HepG2 (cell line): Measurements from ENCODE around the gene ISOC2. TPM values are rescaled to one million over a fixed set of nuclear protein-coding genes. Genes with fewer than 3 reads are reported as not detected.

Experiments used
- CBX2 ChIP-seq, 2 experiments: fragments of 200-600 bp in 1 of 2; sonication (generic); formaldehyde crosslinking in 1 of 2; IDR thresholded peaks; 2 replicates each; pipeline versions ENCODE4 v1.7.0 to v1.8.1; 2018 to 2022; ENCODE audit warnings: low read depth in 2 of 2, low read length in 1 of 2, mild to moderate bottlenecking in 1 of 2, missing genetic modification reagents in 1 of 2
- HMG20A ChIP-seq: IDR thresholded peaks from 2 replicates; pipeline ENCODE4 v1.6.1; 2016; ENCODE audit warnings: borderline replicate concordance
- MTF2 ChIP-seq: sonication (generic); formaldehyde crosslinking; IDR thresholded peaks from 2 replicates; pipeline ENCODE4 v1.5.0; 2020; ENCODE audit warnings: missing genetic modification reagents, borderline replicate concordance
- NBN ChIP-seq: fragments of 450-650 bp; conservative IDR thresholded peaks from 2 replicates; pipeline ENCODE4 v1.6.1; 2017
- NCOR1 ChIP-seq: fragments of 200-600 bp; sonication (generic); IDR thresholded peaks from 2 replicates; pipeline ENCODE4 v1.7.0; 2017; ENCODE audit warnings: antibody characterized with exemption, low read length, borderline replicate concordance
- NFKBIZ ChIP-seq: IDR thresholded peaks from 2 replicates; pipeline ENCODE4 v1.6.1; 2018; ENCODE audit warnings: missing genetic modification reagents, missing compliant biosample characterization
- NKX3-1 ChIP-seq: sonication (generic); formaldehyde crosslinking; IDR thresholded peaks from 2 replicates; pipeline ENCODE4 v1.5.0; 2020; ENCODE audit warnings: missing genetic modification reagents
- RBFOX2 ChIP-seq: fragments of 200-400 bp; formaldehyde crosslinking; IDR thresholded peaks from 2 replicates; pipeline ENCODE4 v1.6.1; 2017; ENCODE audit warnings: low read depth, mild to moderate bottlenecking, low read length
- SRF ChIP-seq: IDR thresholded peaks from 2 replicates; pipeline ENCODE4 v1.6.1; 2011; ENCODE audit warnings: mild to moderate bottlenecking, low read depth, low read length, moderate library complexity
- TAF1 ChIP-seq: sonication (generic); formaldehyde crosslinking; IDR thresholded peaks from 2 replicates; pipeline ENCODE4 v1.4.0; 2020; ENCODE audit warnings: missing genetic modification reagents
- U2AF1 ChIP-seq: fragments of 200-400 bp; formaldehyde crosslinking; optimal IDR thresholded peaks from 2 replicates; pipeline ENCODE3; 2017; ENCODE audit warnings: mild to moderate bottlenecking, low read depth, low read length
- ZNF34 ChIP-seq: sonication (generic); formaldehyde crosslinking; IDR thresholded peaks from 2 replicates; pipeline ENCODE4 v1.4.0; 2020; ENCODE audit warnings: mild to moderate bottlenecking, missing genetic modification reagents, borderline replicate concordance
- ZNF510 ChIP-seq: sonication (generic); formaldehyde crosslinking; IDR thresholded peaks from 2 replicates; pipeline ENCODE4 v1.4.0; 2020; ENCODE audit warnings: low read depth, mild to moderate bottlenecking, missing genetic modification reagents
- ZNF547 ChIP-seq: sonication (generic); formaldehyde crosslinking; IDR thresholded peaks from 2 replicates; pipeline ENCODE4 v1.5.1; 2020; ENCODE audit warnings: mild to moderate bottlenecking, missing genetic modification reagents
- ZNF747 ChIP-seq: sonication (generic); formaldehyde crosslinking; IDR thresholded peaks from 2 replicates; pipeline ENCODE4 v1.8.1; 2023; ENCODE audit warnings: missing genetic modification reagents, mild to moderate bottlenecking, borderline replicate concordance
- ZSCAN20 ChIP-seq: sonication (generic); formaldehyde crosslinking; IDR thresholded peaks from 2 replicates; pipeline ENCODE4 v1.4.0; 2020; ENCODE audit warnings: missing genetic modification reagents, mild to moderate bottlenecking, borderline replicate concordance
- polyA plus RNA-seq, 8 experiments: library from polyadenylated mRNA; depleted of rRNA in 3 of 8; stranded (reverse) in 7 of 8; unstranded in 1 of 8; fragments of >200 nt; fragmentation: Illumina TruSeq in 4 of 8; extraction: Trizol in 4 of 8; gene quantifications; 2 replicates each; pipeline versions ENCODE4 v1.2.1 to v1.2.3, GENCODE V29; 2011 to 2016; ENCODE audit warnings: low read depth in 4 of 8, missing spikeins in 1 of 8, mixed read lengths in 1 of 8; ENCODE audit not compliant: insufficient read depth in 1 of 8
- total RNA-seq, 5 experiments: library from RNA; depleted of rRNA; stranded (reverse); fragments of >200 nt; fragmentation: Illumina TruSeq; extraction: Trizol; gene quantifications; 2 replicates each; pipeline ENCODE4 v1.2.3, GENCODE V29; 2016; ENCODE audit warnings: low read depth in 1 of 5
- TF ChIP-seq, protein P1 (sequence below): fragments of 450-650 bp; IDR thresholded peaks from 2 replicates; pipeline ENCODE4 v1.6.1; 2017; ENCODE audit warnings: mild to moderate bottlenecking
- TF ChIP-seq, protein P2 (sequence below): sonication (generic); formaldehyde crosslinking; IDR thresholded peaks from 2 replicates; pipeline ENCODE4 v1.5.1; 2020; ENCODE audit warnings: missing genetic modification reagents, mild to moderate bottlenecking, borderline replicate concordance
- TF ChIP-seq, protein P3 (sequence below): sonication (generic); formaldehyde crosslinking; IDR thresholded peaks from 2 replicates; pipeline ENCODE4 v1.4.0; 2020; ENCODE audit warnings: mild to moderate bottlenecking, missing genetic modification reagents, borderline replicate concordance
- TF ChIP-seq, protein P4 (sequence below), 2 experiments: IDR thresholded peaks; 2 replicates each; pipeline ENCODE4 v1.6.1; 2011 to 2012; ENCODE audit warnings: low read length in 2 of 2, borderline replicate concordance in 1 of 2, low read depth in 1 of 2, mild to moderate bottlenecking in 1 of 2, moderate library complexity in 1 of 2

ISOC2 gene
- total and polyA plus RNA-seq, 2 of the 13 experiments (the other 11 are each of a cell fraction or from before 2014, with no cell fraction given): 76.8 to 105 TPM

DNA sequence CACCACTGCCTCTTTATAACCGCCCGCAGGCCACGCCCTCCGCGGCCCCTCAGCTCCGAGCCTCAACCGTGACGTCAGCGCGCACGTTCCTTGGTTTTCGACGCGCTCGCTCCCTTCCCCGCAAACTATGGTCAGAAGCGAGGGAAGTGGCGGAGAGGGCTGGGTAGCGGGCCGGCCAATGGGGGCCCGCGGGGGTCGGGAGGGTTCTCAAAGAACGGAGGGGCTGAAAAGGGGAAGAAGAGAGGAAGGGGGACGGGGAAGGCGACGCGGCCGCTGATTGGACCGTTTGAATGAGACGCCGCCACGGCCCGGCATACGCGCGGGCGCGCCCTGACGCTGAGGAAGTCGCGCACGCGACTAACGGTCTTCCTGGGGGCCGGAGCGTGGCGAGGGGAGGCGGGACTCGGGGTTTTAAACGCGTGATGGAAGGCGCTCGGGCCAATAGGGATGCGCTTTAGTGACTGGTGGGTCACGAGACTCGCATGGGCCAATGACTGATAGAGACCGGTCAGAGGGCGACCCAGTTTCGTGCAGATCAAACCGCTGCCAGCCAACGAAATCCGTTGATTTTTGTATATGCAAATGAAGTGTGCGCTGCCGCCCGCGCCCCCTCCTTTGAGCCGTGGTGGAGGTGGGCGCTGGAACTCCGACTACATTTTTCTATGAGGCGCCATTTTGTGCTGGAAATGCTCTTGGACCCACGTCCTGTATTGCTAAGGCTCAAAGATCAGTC, 53.5 kb downstream of the ISOC2 start (continued):
- TF ChIP-seq, protein P1, sequence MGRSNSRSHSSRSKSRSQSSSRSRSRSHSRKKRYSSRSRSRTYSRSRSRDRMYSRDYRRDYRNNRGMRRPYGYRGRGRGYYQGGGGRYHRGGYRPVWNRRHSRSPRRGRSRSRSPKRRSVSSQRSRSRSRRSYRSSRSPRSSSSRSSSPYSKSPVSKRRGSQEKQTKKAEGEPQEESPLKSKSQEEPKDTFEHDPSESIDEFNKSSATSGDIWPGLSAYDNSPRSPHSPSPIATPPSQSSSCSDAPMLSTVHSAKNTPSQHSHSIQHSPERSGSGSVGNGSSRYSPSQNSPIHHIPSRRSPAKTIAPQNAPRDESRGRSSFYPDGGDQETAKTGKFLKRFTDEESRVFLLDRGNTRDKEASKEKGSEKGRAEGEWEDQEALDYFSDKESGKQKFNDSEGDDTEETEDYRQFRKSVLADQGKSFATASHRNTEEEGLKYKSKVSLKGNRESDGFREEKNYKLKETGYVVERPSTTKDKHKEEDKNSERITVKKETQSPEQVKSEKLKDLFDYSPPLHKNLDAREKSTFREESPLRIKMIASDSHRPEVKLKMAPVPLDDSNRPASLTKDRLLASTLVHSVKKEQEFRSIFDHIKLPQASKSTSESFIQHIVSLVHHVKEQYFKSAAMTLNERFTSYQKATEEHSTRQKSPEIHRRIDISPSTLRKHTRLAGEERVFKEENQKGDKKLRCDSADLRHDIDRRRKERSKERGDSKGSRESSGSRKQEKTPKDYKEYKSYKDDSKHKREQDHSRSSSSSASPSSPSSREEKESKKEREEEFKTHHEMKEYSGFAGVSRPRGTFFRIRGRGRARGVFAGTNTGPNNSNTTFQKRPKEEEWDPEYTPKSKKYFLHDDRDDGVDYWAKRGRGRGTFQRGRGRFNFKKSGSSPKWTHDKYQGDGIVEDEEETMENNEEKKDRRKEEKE: no peak
- TF ChIP-seq TAF1 (no peak; the same call in 1 of the 2 replicates), SRF (no peak), RBFOX2 (peak; percentile 12), ZNF34 (CRISPR knock-in tag) (0 out of 2 replicates have a peak, but pooled peaks have one; percentile 27), HMG20A (no peak), NFKBIZ (CRISPR knock-in tag) (0 out of 2 replicates have a peak, but pooled peaks have one; percentile 35), ZSCAN20 (CRISPR knock-in tag) (0 out of 2 replicates have a peak, but pooled peaks have one; percentile 81), NKX3-1 (0 out of 2 replicates have a peak, but pooled peaks have one; percentile 77), MTF2 (CRISPR knock-in tag) (no peak), U2AF1 (no peak), ZNF510 (CRISPR knock-in tag) (0 out of 2 replicates have a peak, but pooled peaks have one; percentile 72), CBX2 (IDR thresholded peaks at IDR 0.05; ENCODE audit: low read depth, low read length) (no peak), CBX2 (CRISPR knock-in tag; IDR thresholded peaks at IDR 0.05; ENCODE audit: low read depth) (no peak), ZNF747 (CRISPR knock-in tag) (no peak), ZNF547 (CRISPR knock-in tag) (no peak), NCOR1 (no peak), NBN (no peak)
- TF ChIP-seq, protein P2, sequence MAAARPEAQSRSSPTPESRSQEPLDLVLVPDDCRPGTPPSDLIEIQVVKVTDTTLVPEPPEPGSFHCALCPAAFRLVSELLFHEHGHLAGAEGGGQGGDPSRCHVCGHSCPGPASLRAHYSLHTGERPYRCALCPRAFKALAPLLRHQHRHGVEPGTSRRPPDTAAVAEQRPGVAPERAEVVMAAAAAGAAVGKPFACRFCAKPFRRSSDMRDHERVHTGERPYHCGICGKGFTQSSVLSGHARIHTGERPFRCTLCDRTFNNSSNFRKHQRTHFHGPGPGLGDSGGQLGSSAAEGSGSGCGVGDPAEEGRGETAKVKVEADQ (CRISPR knock-in tag): no peak
- TF ChIP-seq, protein P3, sequence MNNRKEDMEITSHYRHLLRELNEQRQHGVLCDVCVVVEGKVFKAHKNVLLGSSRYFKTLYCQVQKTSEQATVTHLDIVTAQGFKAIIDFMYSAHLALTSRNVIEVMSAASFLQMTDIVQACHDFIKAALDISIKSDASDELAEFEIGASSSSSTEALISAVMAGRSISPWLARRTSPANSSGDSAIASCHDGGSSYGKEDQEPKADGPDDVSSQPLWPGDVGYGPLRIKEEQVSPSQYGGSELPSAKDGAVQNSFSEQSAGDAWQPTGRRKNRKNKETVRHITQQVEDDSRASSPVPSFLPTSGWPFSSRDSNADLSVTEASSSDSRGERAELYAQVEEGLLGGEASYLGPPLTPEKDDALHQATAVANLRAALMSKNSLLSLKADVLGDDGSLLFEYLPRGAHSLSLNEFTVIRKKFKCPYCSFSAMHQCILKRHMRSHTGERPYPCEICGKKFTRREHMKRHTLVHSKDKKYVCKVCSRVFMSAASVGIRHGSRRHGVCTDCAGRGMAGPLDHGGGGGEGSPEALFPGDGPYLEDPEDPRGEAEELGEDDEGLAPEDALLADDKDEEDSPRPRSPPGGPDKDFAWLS (CRISPR knock-in tag): no peak
- TF ChIP-seq, protein P4, sequence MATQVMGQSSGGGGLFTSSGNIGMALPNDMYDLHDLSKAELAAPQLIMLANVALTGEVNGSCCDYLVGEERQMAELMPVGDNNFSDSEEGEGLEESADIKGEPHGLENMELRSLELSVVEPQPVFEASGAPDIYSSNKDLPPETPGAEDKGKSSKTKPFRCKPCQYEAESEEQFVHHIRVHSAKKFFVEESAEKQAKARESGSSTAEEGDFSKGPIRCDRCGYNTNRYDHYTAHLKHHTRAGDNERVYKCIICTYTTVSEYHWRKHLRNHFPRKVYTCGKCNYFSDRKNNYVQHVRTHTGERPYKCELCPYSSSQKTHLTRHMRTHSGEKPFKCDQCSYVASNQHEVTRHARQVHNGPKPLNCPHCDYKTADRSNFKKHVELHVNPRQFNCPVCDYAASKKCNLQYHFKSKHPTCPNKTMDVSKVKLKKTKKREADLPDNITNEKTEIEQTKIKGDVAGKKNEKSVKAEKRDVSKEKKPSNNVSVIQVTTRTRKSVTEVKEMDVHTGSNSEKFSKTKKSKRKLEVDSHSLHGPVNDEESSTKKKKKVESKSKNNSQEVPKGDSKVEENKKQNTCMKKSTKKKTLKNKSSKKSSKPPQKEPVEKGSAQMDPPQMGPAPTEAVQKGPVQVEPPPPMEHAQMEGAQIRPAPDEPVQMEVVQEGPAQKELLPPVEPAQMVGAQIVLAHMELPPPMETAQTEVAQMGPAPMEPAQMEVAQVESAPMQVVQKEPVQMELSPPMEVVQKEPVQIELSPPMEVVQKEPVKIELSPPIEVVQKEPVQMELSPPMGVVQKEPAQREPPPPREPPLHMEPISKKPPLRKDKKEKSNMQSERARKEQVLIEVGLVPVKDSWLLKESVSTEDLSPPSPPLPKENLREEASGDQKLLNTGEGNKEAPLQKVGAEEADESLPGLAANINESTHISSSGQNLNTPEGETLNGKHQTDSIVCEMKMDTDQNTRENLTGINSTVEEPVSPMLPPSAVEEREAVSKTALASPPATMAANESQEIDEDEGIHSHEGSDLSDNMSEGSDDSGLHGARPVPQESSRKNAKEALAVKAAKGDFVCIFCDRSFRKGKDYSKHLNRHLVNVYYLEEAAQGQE (IDR thresholded peaks at IDR 0.05; ENCODE audit: borderline replicate concordance in 1 of 2, low read depth in 1 of 2, low read length in 2 of 2): no peak
